Kidney glomerular epithelial cell (primary cell): Measurements from ENCODE around the gene CDH23.

Experiments used
- DNase-seq: peaks from one replicate; lab custom pipeline; 2025; lab: John Stamatoyannopoulos, UW

CDH23 gene

DNA sequence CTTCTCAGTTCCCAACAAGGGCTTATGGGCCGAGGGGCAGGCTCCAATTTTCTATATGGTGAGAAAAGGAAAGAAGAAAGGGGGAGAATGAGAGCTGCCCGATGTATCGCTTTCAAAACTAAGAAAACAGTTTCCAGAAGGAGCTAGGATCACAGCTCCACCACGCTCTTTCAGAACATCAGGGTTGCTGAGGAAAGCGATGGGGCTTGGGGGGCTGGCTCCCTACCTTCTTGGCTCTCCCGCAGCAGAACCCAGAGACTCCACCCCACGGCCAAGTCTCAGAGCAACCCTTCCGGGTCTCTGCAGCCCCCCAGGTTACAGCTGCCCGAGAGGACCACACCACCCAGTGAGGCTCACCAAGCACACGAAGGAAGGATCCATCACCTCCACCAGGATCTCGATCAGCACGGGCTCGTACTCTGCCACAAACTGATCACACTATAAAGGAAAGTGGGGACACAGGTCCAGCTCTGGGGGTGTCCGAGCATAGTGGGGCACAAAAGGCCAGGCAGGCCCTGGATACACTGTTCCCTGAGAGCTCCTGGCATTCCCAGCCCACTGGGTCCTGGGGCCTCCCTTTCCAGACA is 422.0 kb downstream of the CDH23 start:
- no peak for DNase-seq

DNA sequence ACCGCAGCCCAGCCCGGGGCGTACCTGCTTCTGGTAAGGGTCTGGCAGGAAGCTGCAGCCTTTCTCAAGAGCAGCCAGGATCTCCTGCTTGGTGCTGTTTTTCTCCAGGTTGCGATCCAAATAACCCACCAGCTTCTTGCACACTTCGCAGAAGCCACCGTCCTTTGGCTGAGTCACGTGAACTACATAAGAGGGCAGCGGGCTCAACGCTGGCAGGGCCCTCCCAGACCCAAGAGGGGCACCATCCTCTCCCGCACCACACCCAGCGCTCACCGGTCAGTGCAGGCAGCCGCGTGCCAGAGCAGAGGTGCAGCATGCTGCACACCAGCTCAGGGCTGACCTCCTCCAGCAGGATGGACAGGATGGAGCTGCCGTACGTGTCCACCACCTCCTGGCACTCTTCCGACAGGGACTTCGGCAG is 422.7 kb downstream of the CDH23 start:
- DNase-seq = no peak

DNA sequence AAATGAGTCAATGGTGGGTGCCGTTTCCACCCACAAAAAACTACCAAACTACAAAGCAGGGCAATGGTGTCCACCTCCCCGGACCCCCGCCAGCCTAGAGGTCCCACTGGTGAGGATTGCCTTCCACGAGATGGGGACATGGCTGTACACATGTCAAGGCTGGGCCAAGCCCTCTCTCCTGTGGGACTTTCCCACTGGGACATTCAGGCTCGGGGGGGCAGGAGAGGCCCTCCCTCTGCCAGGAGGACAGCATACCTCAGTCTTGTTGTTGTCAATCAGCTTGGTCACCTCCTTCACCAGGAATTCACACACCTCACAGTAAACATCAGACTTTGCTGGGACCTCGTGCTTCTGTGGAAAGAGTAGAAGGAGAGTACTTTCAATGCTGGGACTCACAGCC is 423.3 kb downstream of the CDH23 start:
- DNase-seq = no peak

GRCh38 chr10:71820966-71821365 is 424.2 kb downstream of the CDH23 start:
- no peak for DNase-seq

GRCh38 chr10:71821909-71822763 is 425.4 kb downstream of the CDH23 start:
- DNase-seq = no peak

DNA sequence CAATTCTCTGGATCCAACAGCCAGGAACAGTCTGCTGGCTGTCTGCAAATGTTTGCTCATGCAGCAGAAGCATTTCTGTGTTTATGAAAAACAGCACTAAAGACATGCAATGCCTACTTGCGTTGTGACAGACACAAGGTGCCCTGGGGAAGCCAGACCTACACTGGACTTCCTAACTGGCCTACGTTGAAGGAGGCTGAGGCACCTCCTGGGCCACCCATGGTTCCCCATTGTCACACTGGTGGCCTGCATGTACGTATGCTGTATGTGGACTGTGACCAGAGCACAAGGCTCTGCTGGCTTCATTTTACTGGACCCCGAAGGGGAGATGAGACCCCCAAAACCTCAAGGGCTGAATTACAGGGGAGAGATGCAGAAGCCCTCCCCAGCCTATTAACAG is 426.6 kb downstream of the CDH23 start:
- DNase-seq = no peak

GRCh38 chr10:71824333-71824732 is 427.6 kb downstream of the CDH23 start:
- no peak for DNase-seq

DNA sequence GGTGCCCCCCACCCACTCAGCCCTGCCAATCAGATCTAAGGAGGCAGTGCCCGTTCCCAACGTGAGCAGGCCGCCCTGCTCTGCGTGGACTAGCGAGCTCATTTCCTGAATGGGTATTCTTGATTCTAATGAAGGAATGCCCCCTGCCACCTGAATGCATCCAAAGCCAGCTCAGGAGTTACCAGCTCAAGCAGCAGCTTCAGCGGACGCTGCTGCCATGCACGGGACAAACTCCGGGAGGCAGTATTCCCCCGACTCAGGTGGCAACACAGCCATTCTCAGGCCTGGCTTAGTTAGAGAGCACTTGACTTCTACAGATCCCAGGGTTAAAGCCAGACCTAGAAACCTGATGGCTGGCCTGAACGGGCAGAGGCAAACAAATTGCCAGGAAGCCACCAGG is 428.5 kb downstream of the CDH23 start:
- no peak for DNase-seq

DNA sequence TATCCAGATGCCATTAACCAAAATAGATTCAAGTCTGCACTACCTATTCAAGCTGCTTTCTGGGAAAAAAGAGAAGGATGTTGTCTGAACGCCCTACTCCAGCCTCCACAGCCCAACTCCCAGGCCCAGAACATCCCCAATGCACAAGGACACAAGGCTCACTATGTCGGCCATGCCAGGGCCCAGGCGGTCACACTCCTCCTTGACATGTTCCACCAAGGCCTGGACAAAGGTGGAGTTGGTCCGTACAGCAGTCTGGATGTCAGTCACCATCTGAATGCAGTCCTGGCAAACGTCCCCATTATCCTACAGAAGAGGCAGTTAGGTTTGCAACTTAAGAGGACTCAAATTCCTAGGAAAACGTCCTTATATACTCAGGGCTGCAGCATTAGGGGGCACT is 431.1 kb downstream of the CDH23 start:
- DNase-seq = no peak

DNA sequence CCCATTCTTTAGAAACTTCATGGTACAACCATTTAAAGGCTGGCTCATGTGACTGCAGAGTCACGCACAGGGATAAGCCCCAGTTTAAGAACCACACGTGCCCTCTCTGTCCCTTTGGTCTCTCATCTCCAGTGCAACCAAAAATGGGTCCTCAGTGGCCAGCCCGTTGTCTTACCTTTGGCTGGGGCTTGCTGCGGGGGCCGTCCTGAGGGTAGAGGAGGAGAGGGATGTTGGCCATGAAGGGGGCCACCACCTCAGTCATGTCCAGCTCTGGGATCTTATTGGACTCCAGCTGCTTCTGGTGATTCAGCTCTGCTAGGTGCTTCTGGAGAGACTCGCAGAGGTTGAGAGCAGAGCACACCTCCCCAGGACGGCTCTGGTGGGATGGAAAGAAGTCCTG is 432.0 kb downstream of the CDH23 start:
- no peak for DNase-seq

GRCh38 chr10:71829171-71829570 is 432.5 kb downstream of the CDH23 start:
- DNase-seq = no peak

DNA sequence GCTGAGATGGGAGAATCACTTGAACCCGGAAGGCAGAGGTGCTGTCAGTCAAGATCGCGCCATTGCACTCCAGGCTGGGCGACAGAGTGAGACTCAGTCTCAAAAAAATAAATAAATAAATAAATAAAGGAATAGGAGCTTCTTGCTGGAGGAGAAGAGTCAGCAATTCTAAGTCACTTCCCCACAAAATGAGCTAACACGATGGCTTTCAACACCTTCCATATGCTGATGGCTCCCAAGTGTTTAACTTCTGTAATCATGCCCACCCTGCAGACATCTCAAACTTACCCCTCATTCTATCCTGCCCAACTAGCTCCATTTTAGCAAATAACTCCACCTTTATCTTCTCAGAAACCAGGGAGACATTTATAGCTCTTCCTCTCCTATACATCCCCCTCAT is 433.2 kb downstream of the CDH23 start:
- no peak for DNase-seq

DNA sequence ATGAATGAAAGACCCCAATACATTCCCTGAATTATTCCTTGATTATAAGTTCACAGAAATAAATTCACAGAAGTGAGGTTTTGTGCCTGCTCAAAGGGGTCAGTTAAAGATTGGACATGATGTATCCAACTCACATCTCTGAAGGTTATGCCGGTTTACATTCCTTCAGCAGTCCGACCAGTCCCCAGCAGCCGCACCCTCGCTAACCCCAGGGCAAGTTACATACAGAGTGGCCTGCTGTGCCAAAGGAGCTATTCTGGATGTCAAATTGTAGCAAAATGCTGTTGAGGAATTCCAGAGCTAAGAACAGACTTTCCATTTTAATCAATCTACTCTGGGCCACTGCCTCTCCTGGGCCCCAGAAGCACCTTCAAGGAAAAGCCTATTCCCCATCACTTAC is 434.0 kb downstream of the CDH23 start:
- no peak for DNase-seq

GRCh38 chr10:71831646-71832552 is 435.2 kb downstream of the CDH23 start:
- peak; percentile 27 for DNase-seq

DNA sequence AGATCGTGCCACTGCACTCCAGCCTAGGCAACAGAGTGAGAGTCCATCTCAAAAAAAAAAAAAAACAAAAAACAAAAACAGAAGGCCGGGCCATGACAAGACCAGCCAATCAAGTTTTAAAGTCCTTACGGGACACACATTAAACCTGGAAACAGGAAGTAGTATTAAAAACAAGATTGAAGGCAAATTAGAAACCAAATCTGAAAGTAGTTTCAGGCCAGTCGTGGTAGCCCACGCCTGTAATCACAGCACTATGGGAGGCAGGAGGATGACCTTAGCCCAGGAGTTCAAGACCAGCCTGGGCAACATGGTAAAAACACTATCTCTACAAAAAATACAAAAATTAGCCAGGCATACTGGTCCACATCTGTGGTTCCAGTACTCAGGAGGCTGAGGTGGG is 436.2 kb downstream of the CDH23 start:
- no peak for DNase-seq

DNA sequence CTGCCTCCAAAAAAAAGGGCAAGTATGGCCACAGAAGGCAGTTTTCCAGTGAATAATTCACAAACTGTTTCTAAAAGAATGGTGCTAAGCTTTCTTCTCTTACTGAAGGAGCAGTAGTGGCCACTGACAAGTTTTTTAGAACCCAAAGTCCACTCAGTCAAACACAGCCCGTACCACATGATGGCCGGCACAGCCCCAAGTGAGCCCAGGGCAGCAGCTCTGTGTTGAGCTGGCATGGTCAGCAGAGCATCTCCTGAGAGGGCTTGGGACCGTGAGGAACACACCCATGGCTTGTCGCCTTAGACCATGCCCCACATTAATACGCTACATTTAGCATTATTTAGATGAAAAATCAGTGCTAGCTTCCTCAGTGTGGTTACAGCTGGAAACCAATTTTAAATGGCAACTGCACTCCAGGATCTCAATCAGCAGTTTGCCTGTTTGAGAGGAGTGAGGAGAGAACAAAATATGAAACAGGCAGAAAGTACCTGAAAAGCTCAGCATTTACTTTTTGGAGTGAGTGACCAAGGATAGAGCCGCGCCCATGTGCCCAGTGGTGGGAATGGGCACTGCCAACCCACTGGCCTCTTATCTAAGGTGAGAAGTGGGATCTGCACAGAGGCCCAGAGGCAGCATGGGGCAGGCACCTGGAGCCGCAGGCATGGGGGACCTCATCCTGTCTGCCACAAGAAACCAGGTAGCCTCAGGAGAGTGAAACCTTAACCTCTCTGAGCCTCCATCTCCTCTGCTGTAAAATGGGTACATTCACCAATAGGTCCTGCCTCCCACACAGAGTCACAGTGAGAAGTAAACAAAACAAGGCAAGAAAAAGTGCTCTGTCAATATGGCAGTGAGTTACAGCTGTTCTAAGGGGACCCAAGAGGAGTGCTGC is 437.0 kb downstream of the CDH23 start:
- DNase-seq = no peak

DNA sequence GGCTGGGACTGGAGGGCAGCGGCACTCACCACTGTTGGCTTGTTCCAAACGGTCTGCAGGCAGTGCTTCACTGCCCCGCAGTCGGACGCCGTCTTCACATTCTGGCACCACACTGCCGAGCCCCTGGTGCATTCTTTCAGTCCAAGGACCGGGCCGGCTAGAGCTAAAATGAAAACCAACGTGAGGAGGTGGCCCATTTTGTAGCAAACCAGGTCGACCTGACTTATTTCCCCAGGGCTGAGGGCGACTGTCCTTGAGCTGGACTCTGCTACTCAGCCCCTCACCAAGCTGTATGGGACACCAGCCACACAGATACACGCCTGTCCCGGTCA is 437.6 kb downstream of the CDH23 start:
- no peak for DNase-seq

DNA sequence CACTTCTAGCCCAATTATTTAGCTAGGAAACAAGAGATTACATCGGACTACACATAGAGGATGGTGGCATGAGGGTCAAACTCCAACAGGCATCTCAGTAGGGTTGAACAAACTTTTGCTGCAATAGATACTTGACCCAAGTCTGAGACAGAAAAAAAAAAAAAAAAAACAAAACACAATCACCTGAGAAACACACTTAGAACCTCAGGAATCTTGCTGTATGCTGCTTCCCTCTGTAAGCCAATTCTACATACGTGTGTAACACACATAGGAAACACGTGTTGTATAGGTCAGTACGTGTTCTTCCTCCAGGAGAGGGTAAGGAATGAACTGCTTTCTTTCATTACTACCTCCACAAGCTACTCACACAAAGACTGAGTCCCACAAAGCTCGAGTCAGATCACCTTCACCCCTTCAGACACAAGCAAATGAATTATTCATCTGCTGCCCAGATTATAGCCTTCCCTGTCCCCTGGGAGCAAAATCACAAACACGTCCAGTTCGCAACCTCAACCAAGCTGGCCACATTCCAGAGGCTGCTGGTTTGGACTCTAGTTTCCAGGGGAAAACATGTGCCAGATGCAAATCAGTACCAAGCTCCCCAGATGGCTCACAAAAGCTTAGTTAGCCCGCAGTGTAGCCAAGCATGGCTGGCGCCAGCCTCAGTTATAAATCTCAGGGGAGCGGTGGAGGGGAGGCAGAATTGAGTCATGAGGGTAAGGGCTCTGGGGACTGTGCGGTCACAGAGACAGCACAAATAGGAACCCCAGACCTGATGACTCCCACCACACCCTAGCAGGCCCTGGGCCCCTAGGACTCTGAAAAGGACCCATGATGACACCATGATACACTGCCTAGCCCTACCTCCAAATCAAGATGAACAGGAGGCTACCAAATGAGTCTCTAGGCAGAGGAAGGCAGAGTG is 439.2 kb downstream of the CDH23 start:
- DNase-seq = peak; percentile 90

DNA sequence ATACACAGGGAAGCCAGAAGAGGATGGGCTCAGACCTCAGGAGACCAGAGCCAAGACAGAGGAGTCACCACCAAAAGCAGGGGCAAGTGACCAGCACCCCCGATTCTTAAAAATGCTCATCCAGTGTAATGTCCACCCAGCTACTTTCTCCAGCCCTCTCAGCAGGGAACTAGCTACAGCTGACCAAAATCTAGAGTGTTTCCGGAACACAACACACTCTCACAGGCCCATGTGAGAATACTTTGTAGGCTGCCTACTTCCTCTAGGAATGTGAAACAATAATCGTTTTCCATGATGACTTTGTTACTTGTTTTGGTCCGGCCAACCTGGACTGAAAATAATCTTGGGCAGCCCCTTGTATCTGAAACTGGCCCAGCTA is 439.9 kb downstream of the CDH23 start:
- DNase-seq = no peak

DNA sequence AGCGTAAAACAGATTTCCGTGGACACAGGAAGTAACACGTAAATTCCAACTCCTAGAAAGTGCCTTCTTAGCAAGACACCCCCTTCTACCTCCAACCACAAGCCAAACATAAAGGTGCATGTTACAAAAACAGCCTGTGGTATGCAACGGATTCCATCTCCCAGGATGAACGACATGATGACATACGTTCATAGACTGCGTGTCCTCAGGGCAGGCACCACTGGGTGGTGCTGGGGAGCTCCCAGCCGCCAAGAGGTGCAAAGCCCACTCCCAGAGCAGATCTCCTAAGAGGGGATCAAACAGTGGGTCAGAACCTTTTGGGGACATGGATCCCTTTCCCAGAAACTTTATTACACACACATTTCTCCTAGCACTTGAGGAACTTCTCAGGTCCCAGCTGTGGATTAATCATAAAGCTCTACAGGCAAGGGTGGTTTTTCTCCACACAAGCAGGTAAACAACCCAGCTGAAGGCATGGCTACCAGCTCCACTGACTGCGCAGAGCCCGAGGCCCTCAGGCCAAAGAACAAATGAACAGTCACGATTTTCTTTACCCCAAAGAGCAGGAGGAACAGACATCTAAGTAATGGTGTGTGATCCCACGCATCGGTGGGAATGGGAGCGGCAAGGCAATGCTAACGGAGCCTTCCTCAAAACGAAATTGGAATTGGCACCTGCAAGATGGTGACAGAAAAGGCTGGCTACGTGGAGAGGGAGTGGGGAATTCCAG is 440.5 kb downstream of the CDH23 start:
- DNase-seq = peak; percentile 9
